Measurements from ENCODE around the gene SPATA13.

- TF ChIP-seq CTCF (IDR thresholded peaks at IDR 0.05; ENCODE audit: insufficient read depth, low read length, poor library complexity, severe bottlenecking) (no peak), EZH2phosphoT487 (conservative IDR thresholded peaks at IDR 0.05; ENCODE audit: low read length) (no peak)
These were observed 187.9 kb downstream of the SPATA13 start for GRCh38 chr13:24348385-24348784.
